ENCODE results near the gene EFNA5. TPM values are rescaled to one million over a fixed set of nuclear protein-coding genes. Genes with fewer than 3 reads are reported as not detected.

EFNA5 gene
- total RNA-seq, 1 experiment from 2014 or later, result 0.22 TPM

DNA sequence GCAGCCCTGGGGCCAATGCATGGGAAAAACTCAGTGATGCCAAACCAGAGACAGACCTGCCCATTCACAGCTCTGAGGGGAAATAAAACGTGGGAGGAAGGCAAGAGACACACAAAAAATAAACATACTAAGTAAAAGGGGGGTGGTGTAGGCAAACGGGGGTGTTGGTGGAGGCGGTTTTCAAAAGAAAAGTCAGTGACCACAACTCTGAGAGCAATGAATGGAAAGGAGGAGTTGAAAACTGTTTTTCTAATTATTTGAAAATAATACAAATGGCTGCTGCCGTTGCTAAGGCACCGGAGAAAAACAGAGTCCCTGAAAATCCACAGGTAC lies 293.5 kb downstream of the EFNA5 start (continued):
- TF ChIP-seq REST (IDR thresholded peaks at IDR 0.05; ENCODE audit: low read depth), result no peak
- TF ChIP-seq TCF7L2 (IDR thresholded peaks at IDR 0.05; ENCODE audit: borderline replicate concordance, extremely low read depth, insufficient read depth, insufficient read length), result no peak
- no peak for TF ChIP-seq CBX3 (IDR thresholded peaks at IDR 0.05; ENCODE audit: low read depth)
- TF ChIP-seq, protein P1, sequence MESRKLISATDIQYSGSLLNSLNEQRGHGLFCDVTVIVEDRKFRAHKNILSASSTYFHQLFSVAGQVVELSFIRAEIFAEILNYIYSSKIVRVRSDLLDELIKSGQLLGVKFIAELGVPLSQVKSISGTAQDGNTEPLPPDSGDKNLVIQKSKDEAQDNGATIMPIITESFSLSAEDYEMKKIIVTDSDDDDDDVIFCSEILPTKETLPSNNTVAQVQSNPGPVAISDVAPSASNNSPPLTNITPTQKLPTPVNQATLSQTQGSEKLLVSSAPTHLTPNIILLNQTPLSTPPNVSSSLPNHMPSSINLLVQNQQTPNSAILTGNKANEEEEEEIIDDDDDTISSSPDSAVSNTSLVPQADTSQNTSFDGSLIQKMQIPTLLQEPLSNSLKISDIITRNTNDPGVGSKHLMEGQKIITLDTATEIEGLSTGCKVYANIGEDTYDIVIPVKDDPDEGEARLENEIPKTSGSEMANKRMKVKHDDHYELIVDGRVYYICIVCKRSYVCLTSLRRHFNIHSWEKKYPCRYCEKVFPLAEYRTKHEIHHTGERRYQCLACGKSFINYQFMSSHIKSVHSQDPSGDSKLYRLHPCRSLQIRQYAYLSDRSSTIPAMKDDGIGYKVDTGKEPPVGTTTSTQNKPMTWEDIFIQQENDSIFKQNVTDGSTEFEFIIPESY (IDR thresholded peaks at IDR 0.05; ENCODE audit: extremely low read depth, insufficient replicate concordance, low read length), result no peak
- TF ChIP-seq JUND (IDR thresholded peaks at IDR 0.05), result no peak
- no peak for TF ChIP-seq CTCF (IDR thresholded peaks at IDR 0.05 in 2 of 3, conservative IDR thresholded peaks at IDR 0.05 in 1 of 3; ENCODE audit: borderline replicate concordance in 1 of 3, insufficient read depth in 1 of 3, low read depth in 2 of 3, low read length in 2 of 3)
